Activated B cell treated with CpG ODN at 0.5 μM for 24 hours (primary cell): ENCODE results near the gene AMN. TPM values are rescaled to one million over a fixed set of nuclear protein-coding genes. Genes with fewer than 3 reads are reported as not detected.

ENCODE experiments used
- ATAC-seq: fragments of 200-7000 bp; cut with Tn5 transposase; one replicate; pipeline ENCODE4 v1.10.0; 2021; ENCODE audit warnings: low read depth, mild to moderate bottlenecking, moderate library complexity
- CTCF ChIA-PET: fragments of 350-600 bp; sonication (Branson Sonifier 250); formaldehyde crosslinking; loops from one replicate; lab custom pipeline; 2021; ENCODE audit warnings: antibody characterized with exemption; lab: Charles Lee
- POLR2A ChIA-PET: fragments of 350-600 bp; sonication (Branson Sonifier 250); formaldehyde crosslinking; loops from one replicate; lab custom pipeline; 2021; ENCODE audit warnings: antibody characterized with exemption; lab: Charles Lee
- DNase-seq: peaks from one replicate; pipeline ENCODE4 v3.0.0; 2022
- H3K27ac Mint-ChIP-seq: one replicate; pipeline ENCODE4 v1.8.0; 2020; ENCODE audit warnings: mixed read lengths
- H3K27me3 Mint-ChIP-seq: one replicate; pipeline ENCODE4 v1.8.0; 2021; ENCODE audit warnings: mixed read lengths
- H3K36me3 Mint-ChIP-seq: one replicate; pipeline ENCODE4 v1.8.0; 2021; ENCODE audit warnings: low read depth, mixed read lengths
- H3K4me1 Mint-ChIP-seq: one replicate; pipeline ENCODE4 v1.8.0; 2021; ENCODE audit warnings: mixed read lengths
- H3K4me3 Mint-ChIP-seq: one replicate; pipeline ENCODE4 v1.8.0; 2020; ENCODE audit warnings: mild to moderate bottlenecking, mixed read lengths
- H3K9me3 Mint-ChIP-seq: one replicate; pipeline ENCODE4 v1.8.0; 2020; ENCODE audit warnings: mixed read lengths
- CTCF ChIP-seq: fragments of 200-600 bp; IDR thresholded peaks from one replicate; pipeline ENCODE4 v1.8.0; 2022; ENCODE audit warnings: antibody characterized with exemption, mild to moderate bottlenecking
- intact Hi-C: fragments of 100-400 bp; cut with micrococcal nuclease; formaldehyde crosslinking; loops from one replicate; pipeline ENCODE4 v1.15.1; 2024
- total RNA-seq: library from RNA; stranded (reverse); gene quantifications from 2 replicates; pipeline ENCODE4 v1.2.3, GENCODE V29; 2022

The AMN gene
- total RNA-seq, 1 donor from 2014 or later: 4.4 TPM

- Mint-ChIP-seq H3K4me1 (peaks cover 18% of the 10 kb centered on the region), H3K27me3 (no peaks in the 10 kb centered on the region), H3K4me3 (peak overlapping the region; percentile 30), H3K9me3 (no peaks in the 10 kb centered on the region), H3K27ac (peak overlapping the region; percentile 42), H3K36me3 (peaks cover 10% of the 10 kb centered on the region)
- no peak for TF ChIP-seq CTCF
- ATAC-seq (peak; percentile 11), DNase-seq (no peak)
- ChIA-PET POLR2A (interaction anchor here (0.9 to 2.4 kb wide), 6 partner anchors 12 to 222 kb away, joined by 4 to 14 read pairs (median 4); no protein-coding TSS in a partner anchor), CTCF (interaction anchor here (0.8 to 4.7 kb wide), 6 partner anchors 15 to 227 kb away, joined by 3 to 48 read pairs (median 4); no protein-coding TSS in a partner anchor)
- intact Hi-C loops: loop anchor here (1.0 to 5.0 kb wide), 6 partner anchors 15 to 392 kb away; partner anchors contain the start of gene RCOR1
Observed at GRCh38 chr14:102916347-102917055, 6.0 kb upstream of the AMN start.

GRCh38 chr14:102917056-102917385 lies 5.4 kb upstream of the AMN start:
- no peaks in the 10 kb centered on the region for H3K27me3 Mint-ChIP-seq
- DNase-seq: peak; percentile 45
- no peaks in the 10 kb centered on the region for H3K9me3 Mint-ChIP-seq
- ChIA-PET CTCF (interaction anchor here (0.8 to 4.7 kb wide), 6 partner anchors 15 to 392 kb away, joined by 3 to 48 read pairs (median 6); no protein-coding TSS in a partner anchor), POLR2A (interaction anchor here (0.9 to 2.0 kb wide), 5 partner anchors 11 to 222 kb away, joined by 4 to 6 read pairs (median 4); no protein-coding TSS in a partner anchor)
- no peak overlapping the region for H3K4me3 Mint-ChIP-seq
- TF ChIP-seq CTCF: no peak
- peak; percentile 63 for ATAC-seq
- peaks cover 6% of the 10 kb centered on the region for H3K36me3 Mint-ChIP-seq
- H3K27ac Mint-ChIP-seq: peak overlapping the region; percentile 42
- peaks cover 18% of the 10 kb centered on the region for H3K4me1 Mint-ChIP-seq
- intact Hi-C loops: loop anchor here (1.0 to 5.0 kb wide), 6 partner anchors 16 to 393 kb away; partner anchors contain the start of gene RCOR1

DNA sequence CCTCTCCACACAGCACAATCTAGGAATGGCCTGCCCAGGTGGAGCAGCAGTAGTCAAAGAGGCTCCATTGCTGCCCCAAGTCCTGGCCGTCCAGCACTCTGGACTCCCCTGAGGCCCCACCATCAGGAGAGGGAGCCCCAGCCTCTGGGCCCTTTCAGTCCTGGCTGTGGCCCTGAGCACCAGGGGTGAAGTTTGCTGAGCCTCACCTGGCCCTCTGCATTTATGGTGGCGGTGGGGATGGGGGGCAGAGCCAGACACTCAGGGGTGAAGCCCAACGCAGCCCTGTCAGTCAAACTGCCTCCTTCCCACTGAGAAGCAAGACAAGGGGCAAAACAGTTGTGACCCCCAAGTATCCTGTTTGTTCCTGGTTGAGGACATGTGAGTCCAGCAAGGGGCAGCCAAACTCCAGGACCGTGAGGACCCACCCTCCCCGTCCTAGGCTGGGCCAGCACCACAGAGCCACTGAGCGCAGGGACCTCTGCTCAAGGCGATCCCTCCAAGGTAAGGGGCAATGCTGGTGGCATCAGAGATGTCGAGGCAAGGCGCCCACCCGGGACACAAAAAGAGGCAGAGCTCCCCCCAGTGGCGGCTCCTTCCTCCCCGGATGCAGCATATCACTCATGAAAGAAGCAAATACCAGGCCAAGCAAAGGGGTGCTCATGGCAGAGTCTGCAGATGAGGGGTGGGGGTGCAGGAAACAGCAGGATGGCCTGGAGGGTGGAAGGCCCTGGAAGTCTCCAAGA lies 4.8 kb upstream of the AMN start:
- ChIA-PET POLR2A (interaction anchor here (0.9 to 2.0 kb wide), 5 partner anchors 11 to 223 kb away, joined by 4 to 6 read pairs (median 4); no protein-coding TSS in a partner anchor), CTCF (interaction anchor here (0.8 to 4.7 kb wide), 6 partner anchors 16 to 393 kb away, joined by 3 to 48 read pairs (median 6); no protein-coding TSS in a partner anchor)
- Mint-ChIP-seq H3K27me3 (no peaks in the 10 kb centered on the region), H3K4me3 (no peak overlapping the region), H3K4me1 (peaks cover 18% of the 10 kb centered on the region), H3K27ac (peak overlapping the region; percentile 42), H3K36me3 (peaks cover 2% of the 10 kb centered on the region), H3K9me3 (no peaks in the 10 kb centered on the region)
- intact Hi-C loops: loop anchor here (1.0 to 5.0 kb wide), 7 partner anchors 16 to 393 kb away; partner anchors contain the start of gene RCOR1
- DNase-seq (peak; percentile 64), ATAC-seq (peak; percentile 23)
- no peak for TF ChIP-seq CTCF

GRCh38 chr14:102918438-102918837 lies 4.0 kb upstream of the AMN start:
- no peak for TF ChIP-seq CTCF

More at GRCh38 chr14:102918438-102918837, 4.0 kb upstream of the AMN start:
- ATAC-seq (no peak), DNase-seq (no peak)
- H3K27ac Mint-ChIP-seq: no peak overlapping the region
- intact Hi-C loops: loop anchor here (1.0 to 5.0 kb wide), 4 partner anchors 51 to 326 kb away; partner anchors contain the start of gene RCOR1
- no peak overlapping the region for H3K4me3 Mint-ChIP-seq
- H3K36me3 Mint-ChIP-seq: peaks cover 2% of the 10 kb centered on the region
- peaks cover 16% of the 10 kb centered on the region for H3K4me1 Mint-ChIP-seq
- no peaks in the 10 kb centered on the region for H3K9me3 Mint-ChIP-seq
- ChIA-PET CTCF (interaction anchor here (1.6 to 4.7 kb wide), 3 partner anchors 17 to 393 kb away, joined by 6 to 48 read pairs (median 6); no protein-coding TSS in a partner anchor), POLR2A (interaction anchor here (0.7 kb wide), 1 partner anchor 219 kb away, joined by 9 read pairs; no protein-coding TSS in a partner anchor)
- H3K27me3 Mint-ChIP-seq: no peaks in the 10 kb centered on the region
